GM23338 (cell line): ENCODE results near the gene TRIOBP. TPM values are rescaled to one million over a fixed set of nuclear protein-coding genes. Genes with fewer than 3 reads are reported as not detected.
A peak's percentile ranks its signal among the peaks of the same experiment; 100 is the strongest.

Experiments used
- ATAC-seq: fragments of 200-7000 bp; cut with Tn5 transposase; 3 replicates; pipeline ENCODE4 v1.9.1; 2020
- DNase-seq: peaks from one replicate; pipeline ENCODE4 v3.0.0-alpha.2; 2015; ENCODE audit warnings: low spot score
- H2AFZ ChIP-seq: fragments of 200-600 bp; sonication (generic); 2 replicates; pipeline ENCODE4 v1.8.0; 2016; ENCODE audit warnings: antibody characterized with exemption, mild to moderate bottlenecking, moderate library complexity
- H3F3A ChIP-seq: fragments of 200-600 bp; sonication (generic); replicated peaks from 2 replicates; pipeline ENCODE4 v1.8.0; 2017; ENCODE audit warnings: antibody characterized with exemption, mixed run types, low read depth
- H3K27ac ChIP-seq: fragments of 200-600 bp; sonication (generic); 2 replicates; pipeline ENCODE4 v1.6.1; 2016; ENCODE audit warnings: low read depth
- H3K27me3 ChIP-seq: fragments of 200-600 bp; sonication (generic); 2 replicates; pipeline ENCODE4 v1.8.0; 2016; ENCODE audit warnings: mild to moderate bottlenecking, mixed run types, moderate library complexity; ENCODE audit not compliant: insufficient read depth
- H3K36me3 ChIP-seq: fragments of 200-600 bp; sonication (generic); 2 replicates; pipeline ENCODE4 v1.8.0; 2016; ENCODE audit warnings: mild to moderate bottlenecking; ENCODE audit not compliant: insufficient read depth
- H3K4me1 ChIP-seq: fragments of 200-600 bp; sonication (generic); 2 replicates; pipeline ENCODE4 v1.8.0; 2016; ENCODE audit warnings: mild to moderate bottlenecking, moderate library complexity; ENCODE audit not compliant: insufficient read depth
- H3K4me2 ChIP-seq: fragments of 200-600 bp; sonication (generic); 2 replicates; pipeline ENCODE4 v1.7.1; 2017; ENCODE audit warnings: mixed run types
- H3K4me3 ChIP-seq: fragments of 200-600 bp; sonication (generic); 2 replicates; pipeline ENCODE4 v1.6.1; 2016; ENCODE audit warnings: mixed run types
- H3K79me2 ChIP-seq: fragments of 200-600 bp; sonication (generic); replicated peaks from 2 replicates; pipeline ENCODE4 v1.8.0; 2017; ENCODE audit warnings: mild to moderate bottlenecking; ENCODE audit not compliant: insufficient read depth
- H3K9me2 ChIP-seq: fragments of 200-600 bp; sonication (generic); 2 replicates; pipeline ENCODE4 v1.8.0; 2017; ENCODE audit not compliant: insufficient read depth
- H4K20me1 ChIP-seq: fragments of 200-600 bp; sonication (generic); replicated peaks from 2 replicates; pipeline ENCODE4 v1.8.0; 2017; ENCODE audit warnings: mild to moderate bottlenecking; ENCODE audit not compliant: insufficient read depth
- H3K27ac Mint-ChIP-seq: 2 replicates; pipeline ENCODE4 v1.8.0; 2020; ENCODE audit warnings: inconsistent platforms, mild to moderate bottlenecking, moderate library complexity, mixed read lengths
- H3K27me3 Mint-ChIP-seq: 3 replicates; pipeline ENCODE4 v1.8.0; 2022; ENCODE audit warnings: low read depth, mild to moderate bottlenecking, moderate library complexity, mixed read lengths, inconsistent platforms; ENCODE audit not compliant: insufficient read depth, poor library complexity
- H3K36me3 Mint-ChIP-seq: 3 replicates; pipeline ENCODE4 v1.8.0; 2021; ENCODE audit warnings: low read depth, mild to moderate bottlenecking, inconsistent platforms, moderate library complexity, mixed read lengths
- H3K4me1 Mint-ChIP-seq: 3 replicates; pipeline ENCODE4 v1.8.0; 2020; ENCODE audit warnings: mild to moderate bottlenecking, inconsistent platforms, mixed read lengths
- H3K4me3 Mint-ChIP-seq: 3 replicates; pipeline ENCODE4 v1.8.0; 2021; ENCODE audit warnings: moderate library complexity, mild to moderate bottlenecking, inconsistent platforms, mixed read lengths
- H3K9me3 Mint-ChIP-seq: 3 replicates; pipeline ENCODE4 v1.8.0; 2020; ENCODE audit warnings: moderate library complexity, mild to moderate bottlenecking, inconsistent platforms, mixed read lengths
- CREB1 ChIP-seq: fragments of 250-450 bp; sonication (Bioruptor Pico); IDR thresholded peaks from 2 replicates; pipeline ENCODE4 v1.5.0; 2020; ENCODE audit warnings: low read depth, mild to moderate bottlenecking, moderate library complexity
- EZH2 ChIP-seq: fragments of 200-600 bp; sonication (generic); IDR thresholded peaks from one replicate; pipeline ENCODE4 v1.8.0; 2017; ENCODE audit warnings: antibody characterized with exemption, mild to moderate bottlenecking, low read depth; ENCODE audit not compliant: unreplicated experiment
- EZH2phosphoT487 ChIP-seq: fragments of 200-600 bp; sonication (generic); IDR thresholded peaks from one replicate; pipeline ENCODE4 v1.8.1; 2018; ENCODE audit warnings: antibody characterized with exemption; ENCODE audit not compliant: unreplicated experiment
- JUNB ChIP-seq: IDR thresholded peaks from one replicate; pipeline ENCODE4 v1.6.1; 2016; ENCODE audit warnings: antibody characterized with exemption; ENCODE audit not compliant: unreplicated experiment
- NANOG ChIP-seq: IDR thresholded peaks from 2 replicates; pipeline ENCODE4 v1.6.1; 2016; ENCODE audit warnings: antibody characterized with exemption, borderline replicate concordance
- POLR2AphosphoS5 ChIP-seq: IDR thresholded peaks from 2 replicates; pipeline ENCODE4 v1.6.1; 2016; ENCODE audit warnings: antibody characterized with exemption, low read depth
- STAT1 ChIP-seq: IDR thresholded peaks from one replicate; pipeline ENCODE4 v1.6.1; 2016; ENCODE audit warnings: antibody characterized with exemption; ENCODE audit not compliant: unreplicated experiment
- ZNF114 ChIP-seq: fragments of 250-450 bp; sonication (Bioruptor Pico); IDR thresholded peaks from 2 replicates; pipeline ENCODE4 v1.5.0; 2020; ENCODE audit warnings: mild to moderate bottlenecking, moderate library complexity
- ZNF331 ChIP-seq: fragments of 250-450 bp; sonication (Bioruptor Pico); IDR thresholded peaks from 2 replicates; pipeline ENCODE4 v1.5.0; 2020; ENCODE audit warnings: low read depth, mild to moderate bottlenecking, moderate library complexity
- polyA plus RNA-seq: library from polyadenylated mRNA; unstranded; fragments of >200 nt; fragmentation: Nextera tagmentation; extraction: Ambion mirVana; gene quantifications from 2 replicates; pipeline ENCODE4 v1.2.1, GENCODE V29; 2016
- total RNA-seq: library from RNA; depleted of rRNA; stranded (reverse); fragments of >200 nt; shearing (Covaris generic); gene quantifications from 2 replicates; pipeline ENCODE4 v1.2.3, GENCODE V29; 2014
- TF ChIP-seq, protein P1 (sequence below): fragments of 250-450 bp; sonication (Bioruptor Pico); IDR thresholded peaks from 2 replicates; pipeline ENCODE4 v1.5.0; 2020; ENCODE audit warnings: mild to moderate bottlenecking, moderate library complexity
- TF ChIP-seq, protein P2 (sequence below): IDR thresholded peaks from 2 replicates; pipeline ENCODE4 v1.6.1; 2016; ENCODE audit warnings: antibody characterized with exemption
- TF ChIP-seq, protein P3 (sequence below), 2 experiments: fragments of 200-600 bp in 1 of 2; sonication (generic) in 1 of 2; conservative IDR thresholded peaks; 2 replicates each; pipeline versions ENCODE4 v1.5.1 to v1.6.1; 2016 to 2017; ENCODE audit warnings: antibody characterized with exemption in 2 of 2, low read depth in 2 of 2, mild to moderate bottlenecking in 2 of 2, moderate library complexity in 1 of 2
- TF ChIP-seq, protein P4 (sequence below): IDR thresholded peaks from one replicate; pipeline ENCODE4 v1.6.1; 2018; ENCODE audit warnings: antibody characterized with exemption; ENCODE audit not compliant: unreplicated experiment

Gene TRIOBP
- total and polyA plus RNA-seq, 2 experiments from 2014 or later = 21.4 to 48.4 TPM

DNA sequence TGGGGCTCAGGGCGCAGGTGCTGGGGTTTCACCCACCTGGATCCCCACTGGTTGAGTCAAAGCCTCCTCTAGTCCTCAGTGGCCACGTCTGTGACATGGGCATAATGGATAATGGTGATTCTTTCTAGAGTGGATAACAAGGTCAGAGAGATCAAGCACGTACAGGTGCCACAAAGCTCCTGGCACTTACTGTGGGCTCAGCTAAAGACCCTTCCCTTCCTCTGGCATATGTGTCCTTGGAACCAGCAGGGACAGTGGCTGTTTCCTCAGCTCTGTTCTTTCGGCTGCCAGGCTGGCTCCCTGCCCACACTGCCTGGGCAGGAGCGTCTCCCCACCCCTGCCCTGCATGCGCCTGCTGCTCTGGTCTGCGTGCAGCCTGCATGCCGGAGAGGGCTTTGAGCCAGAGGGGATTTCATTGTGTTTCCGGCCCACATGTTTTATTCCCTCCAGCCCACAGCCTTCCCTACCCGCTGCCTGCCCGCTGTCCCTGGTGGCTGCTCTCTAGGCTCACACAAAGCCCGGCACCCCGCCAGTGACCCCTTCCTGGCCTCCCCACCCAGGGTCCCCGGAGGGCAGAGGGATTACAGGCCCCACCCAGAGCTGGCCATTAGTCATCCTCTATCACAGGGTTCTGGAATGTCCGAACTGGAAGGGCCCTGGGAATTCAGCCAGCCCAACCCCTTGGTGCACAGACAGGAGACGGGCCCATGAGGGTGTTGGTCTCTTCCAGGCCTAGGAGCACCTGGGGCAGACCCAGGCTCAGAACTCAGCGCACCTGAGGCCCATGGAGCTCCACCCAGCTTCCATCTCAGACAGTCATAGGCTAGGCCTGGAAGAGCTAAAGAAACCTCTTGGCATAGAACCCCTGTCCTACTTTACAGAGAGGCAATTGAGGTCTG is 55.6 kb downstream of the TRIOBP start:
- H3K4me3 Mint-ChIP-seq = no peak overlapping the region
- peaks cover 18% of the 10 kb centered on the region for H3K36me3 Mint-ChIP-seq
- Histone ChIP-seq H3K4me2 (no peak overlapping the region), H3F3A (peaks cover 7% of the 10 kb centered on the region), H3K4me3 (no peak overlapping the region), H2AFZ (no peak overlapping the region), H3K27me3 (0 out of 2 replicates have a peak, but pooled peaks cover 3% of the 10 kb centered on the region), H3K27ac (no peak overlapping the region), H3K4me1 (peaks cover 4% of the 10 kb centered on the region; the same call in 1 of the 2 replicates), H3K79me2 (no peaks in the 10 kb centered on the region), H3K36me3 (no peaks in the 10 kb centered on the region), H3K9me2 (no peaks in the 10 kb centered on the region), H4K20me1 (no peaks in the 10 kb centered on the region; the same call in 1 of the 2 replicates)
- no peaks in the 10 kb centered on the region for H3K9me3 Mint-ChIP-seq
- TF ChIP-seq STAT1 = no peak
- TF ChIP-seq, protein P1, sequence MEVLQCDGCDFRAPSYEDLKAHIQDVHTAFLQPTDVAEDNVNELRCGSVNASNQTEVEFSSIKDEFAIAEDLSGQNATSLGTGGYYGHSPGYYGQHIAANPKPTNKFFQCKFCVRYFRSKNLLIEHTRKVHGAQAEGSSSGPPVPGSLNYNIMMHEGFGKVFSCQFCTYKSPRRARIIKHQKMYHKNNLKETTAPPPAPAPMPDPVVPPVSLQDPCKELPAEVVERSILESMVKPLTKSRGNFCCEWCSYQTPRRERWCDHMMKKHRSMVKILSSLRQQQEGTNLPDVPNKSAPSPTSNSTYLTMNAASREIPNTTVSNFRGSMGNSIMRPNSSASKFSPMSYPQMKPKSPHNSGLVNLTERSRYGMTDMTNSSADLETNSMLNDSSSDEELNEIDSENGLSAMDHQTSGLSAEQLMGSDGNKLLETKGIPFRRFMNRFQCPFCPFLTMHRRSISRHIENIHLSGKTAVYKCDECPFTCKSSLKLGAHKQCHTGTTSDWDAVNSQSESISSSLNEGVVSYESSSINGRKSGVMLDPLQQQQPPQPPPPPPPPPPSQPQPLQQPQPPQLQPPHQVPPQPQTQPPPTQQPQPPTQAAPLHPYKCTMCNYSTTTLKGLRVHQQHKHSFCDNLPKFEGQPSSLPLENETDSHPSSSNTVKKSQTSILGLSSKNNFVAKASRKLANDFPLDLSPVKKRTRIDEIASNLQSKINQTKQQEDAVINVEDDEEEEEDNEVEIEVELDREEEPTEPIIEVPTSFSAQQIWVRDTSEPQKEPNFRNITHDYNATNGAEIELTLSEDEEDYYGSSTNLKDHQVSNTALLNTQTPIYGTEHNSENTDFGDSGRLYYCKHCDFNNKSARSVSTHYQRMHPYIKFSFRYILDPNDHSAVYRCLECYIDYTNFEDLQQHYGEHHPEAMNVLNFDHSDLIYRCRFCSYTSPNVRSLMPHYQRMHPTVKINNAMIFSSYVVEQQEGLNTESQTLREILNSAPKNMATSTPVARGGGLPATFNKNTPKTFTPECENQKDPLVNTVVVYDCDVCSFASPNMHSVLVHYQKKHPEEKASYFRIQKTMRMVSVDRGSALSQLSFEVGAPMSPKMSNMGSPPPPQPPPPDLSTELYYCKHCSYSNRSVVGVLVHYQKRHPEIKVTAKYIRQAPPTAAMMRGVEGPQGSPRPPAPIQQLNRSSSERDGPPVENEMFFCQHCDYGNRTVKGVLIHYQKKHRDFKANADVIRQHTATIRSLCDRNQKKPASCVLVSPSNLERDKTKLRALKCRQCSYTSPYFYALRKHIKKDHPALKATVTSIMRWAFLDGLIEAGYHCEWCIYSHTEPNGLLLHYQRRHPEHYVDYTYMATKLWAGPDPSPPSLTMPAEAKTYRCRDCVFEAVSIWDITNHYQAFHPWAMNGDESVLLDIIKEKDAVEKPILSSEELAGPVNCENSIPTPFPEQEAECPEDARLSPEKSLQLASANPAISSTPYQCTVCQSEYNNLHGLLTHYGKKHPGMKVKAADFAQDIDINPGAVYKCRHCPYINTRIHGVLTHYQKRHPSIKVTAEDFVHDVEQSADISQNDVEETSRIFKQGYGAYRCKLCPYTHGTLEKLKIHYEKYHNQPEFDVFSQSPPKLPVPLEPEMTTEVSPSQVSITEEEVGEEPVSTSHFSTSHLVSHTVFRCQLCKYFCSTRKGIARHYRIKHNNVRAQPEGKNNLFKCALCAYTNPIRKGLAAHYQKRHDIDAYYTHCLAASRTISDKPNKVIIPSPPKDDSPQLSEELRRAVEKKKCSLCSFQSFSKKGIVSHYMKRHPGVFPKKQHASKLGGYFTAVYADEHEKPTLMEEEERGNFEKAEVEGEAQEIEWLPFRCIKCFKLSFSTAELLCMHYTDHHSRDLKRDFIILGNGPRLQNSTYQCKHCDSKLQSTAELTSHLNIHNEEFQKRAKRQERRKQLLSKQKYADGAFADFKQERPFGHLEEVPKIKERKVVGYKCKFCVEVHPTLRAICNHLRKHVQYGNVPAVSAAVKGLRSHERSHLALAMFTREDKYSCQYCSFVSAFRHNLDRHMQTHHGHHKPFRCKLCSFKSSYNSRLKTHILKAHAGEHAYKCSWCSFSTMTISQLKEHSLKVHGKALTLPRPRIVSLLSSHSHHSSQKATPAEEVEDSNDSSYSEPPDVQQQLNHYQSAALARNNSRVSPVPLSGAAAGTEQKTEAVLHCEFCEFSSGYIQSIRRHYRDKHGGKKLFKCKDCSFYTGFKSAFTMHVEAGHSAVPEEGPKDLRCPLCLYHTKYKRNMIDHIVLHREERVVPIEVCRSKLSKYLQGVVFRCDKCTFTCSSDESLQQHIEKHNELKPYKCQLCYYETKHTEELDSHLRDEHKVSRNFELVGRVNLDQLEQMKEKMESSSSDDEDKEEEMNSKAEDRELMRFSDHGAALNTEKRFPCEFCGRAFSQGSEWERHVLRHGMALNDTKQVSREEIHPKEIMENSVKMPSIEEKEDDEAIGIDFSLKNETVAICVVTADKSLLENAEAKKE (CRISPR knock-in tag) = no peak
- no peak for TF ChIP-seq POLR2AphosphoS5
- TF ChIP-seq NANOG = no peak
- no peak for TF ChIP-seq EZH2phosphoT487
- TF ChIP-seq, protein P2, sequence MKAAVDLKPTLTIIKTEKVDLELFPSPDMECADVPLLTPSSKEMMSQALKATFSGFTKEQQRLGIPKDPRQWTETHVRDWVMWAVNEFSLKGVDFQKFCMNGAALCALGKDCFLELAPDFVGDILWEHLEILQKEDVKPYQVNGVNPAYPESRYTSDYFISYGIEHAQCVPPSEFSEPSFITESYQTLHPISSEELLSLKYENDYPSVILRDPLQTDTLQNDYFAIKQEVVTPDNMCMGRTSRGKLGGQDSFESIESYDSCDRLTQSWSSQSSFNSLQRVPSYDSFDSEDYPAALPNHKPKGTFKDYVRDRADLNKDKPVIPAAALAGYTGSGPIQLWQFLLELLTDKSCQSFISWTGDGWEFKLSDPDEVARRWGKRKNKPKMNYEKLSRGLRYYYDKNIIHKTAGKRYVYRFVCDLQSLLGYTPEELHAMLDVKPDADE = no peak
- no peak for TF ChIP-seq JUNB
- TF ChIP-seq, protein P3, sequence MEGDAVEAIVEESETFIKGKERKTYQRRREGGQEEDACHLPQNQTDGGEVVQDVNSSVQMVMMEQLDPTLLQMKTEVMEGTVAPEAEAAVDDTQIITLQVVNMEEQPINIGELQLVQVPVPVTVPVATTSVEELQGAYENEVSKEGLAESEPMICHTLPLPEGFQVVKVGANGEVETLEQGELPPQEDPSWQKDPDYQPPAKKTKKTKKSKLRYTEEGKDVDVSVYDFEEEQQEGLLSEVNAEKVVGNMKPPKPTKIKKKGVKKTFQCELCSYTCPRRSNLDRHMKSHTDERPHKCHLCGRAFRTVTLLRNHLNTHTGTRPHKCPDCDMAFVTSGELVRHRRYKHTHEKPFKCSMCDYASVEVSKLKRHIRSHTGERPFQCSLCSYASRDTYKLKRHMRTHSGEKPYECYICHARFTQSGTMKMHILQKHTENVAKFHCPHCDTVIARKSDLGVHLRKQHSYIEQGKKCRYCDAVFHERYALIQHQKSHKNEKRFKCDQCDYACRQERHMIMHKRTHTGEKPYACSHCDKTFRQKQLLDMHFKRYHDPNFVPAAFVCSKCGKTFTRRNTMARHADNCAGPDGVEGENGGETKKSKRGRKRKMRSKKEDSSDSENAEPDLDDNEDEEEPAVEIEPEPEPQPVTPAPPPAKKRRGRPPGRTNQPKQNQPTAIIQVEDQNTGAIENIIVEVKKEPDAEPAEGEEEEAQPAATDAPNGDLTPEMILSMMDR (conservative IDR thresholded peaks at IDR 0.05; ENCODE audit: low read depth in 2 of 2) = no peak
- no peak for TF ChIP-seq EZH2
- TF ChIP-seq ZNF114 = no peak
- no peak for TF ChIP-seq CREB1 (CRISPR knock-in tag)
- no peak for TF ChIP-seq ZNF331 (CRISPR knock-in tag)
- TF ChIP-seq, protein P4, sequence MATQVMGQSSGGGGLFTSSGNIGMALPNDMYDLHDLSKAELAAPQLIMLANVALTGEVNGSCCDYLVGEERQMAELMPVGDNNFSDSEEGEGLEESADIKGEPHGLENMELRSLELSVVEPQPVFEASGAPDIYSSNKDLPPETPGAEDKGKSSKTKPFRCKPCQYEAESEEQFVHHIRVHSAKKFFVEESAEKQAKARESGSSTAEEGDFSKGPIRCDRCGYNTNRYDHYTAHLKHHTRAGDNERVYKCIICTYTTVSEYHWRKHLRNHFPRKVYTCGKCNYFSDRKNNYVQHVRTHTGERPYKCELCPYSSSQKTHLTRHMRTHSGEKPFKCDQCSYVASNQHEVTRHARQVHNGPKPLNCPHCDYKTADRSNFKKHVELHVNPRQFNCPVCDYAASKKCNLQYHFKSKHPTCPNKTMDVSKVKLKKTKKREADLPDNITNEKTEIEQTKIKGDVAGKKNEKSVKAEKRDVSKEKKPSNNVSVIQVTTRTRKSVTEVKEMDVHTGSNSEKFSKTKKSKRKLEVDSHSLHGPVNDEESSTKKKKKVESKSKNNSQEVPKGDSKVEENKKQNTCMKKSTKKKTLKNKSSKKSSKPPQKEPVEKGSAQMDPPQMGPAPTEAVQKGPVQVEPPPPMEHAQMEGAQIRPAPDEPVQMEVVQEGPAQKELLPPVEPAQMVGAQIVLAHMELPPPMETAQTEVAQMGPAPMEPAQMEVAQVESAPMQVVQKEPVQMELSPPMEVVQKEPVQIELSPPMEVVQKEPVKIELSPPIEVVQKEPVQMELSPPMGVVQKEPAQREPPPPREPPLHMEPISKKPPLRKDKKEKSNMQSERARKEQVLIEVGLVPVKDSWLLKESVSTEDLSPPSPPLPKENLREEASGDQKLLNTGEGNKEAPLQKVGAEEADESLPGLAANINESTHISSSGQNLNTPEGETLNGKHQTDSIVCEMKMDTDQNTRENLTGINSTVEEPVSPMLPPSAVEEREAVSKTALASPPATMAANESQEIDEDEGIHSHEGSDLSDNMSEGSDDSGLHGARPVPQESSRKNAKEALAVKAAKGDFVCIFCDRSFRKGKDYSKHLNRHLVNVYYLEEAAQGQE = no peak
- H3K27ac Mint-ChIP-seq = no peak overlapping the region
- peak; percentile 12 for ATAC-seq
- DNase-seq = no peak
- H3K4me1 Mint-ChIP-seq = peaks cover 17% of the 10 kb centered on the region
- H3K27me3 Mint-ChIP-seq = peaks cover 20% of the 10 kb centered on the region
